K562 (cell line): ENCODE measurements around the gene SRGN. TPM values are rescaled to one million over a fixed set of nuclear protein-coding genes. Genes with fewer than 3 reads are reported as not detected.

Experiments
- ATAC-seq: fragments of 200-7000 bp; cut with Tn5 transposase; 3 replicates; pipeline ENCODE4 v1.9.1; 2020; ENCODE audit warnings: moderate library complexity
- BruUV-seq: library from RNA; stranded (reverse); fragments of 400-500 nt; replicated peaks from 2 replicates; lab custom pipeline; 2021; lab: Mats Ljungman, UMichigan
- CTCF ChIA-PET: fragments of 300-600 bp; formaldehyde crosslinking; extraction: SDS; loops from one replicate; lab custom pipeline; 2021; ENCODE audit warnings: low intra/inter-chr PET ratio; lab: Yijun Ruan, JAX
- POLR2A ChIA-PET: fragments of 300-600, 350-650 bp; sonication (Branson Sonifier 250); formaldehyde crosslinking; extraction: SDS; loops from one replicate; lab custom pipeline; 2021; ENCODE audit warnings: antibody characterized with exemption, inconsistent platforms; lab: Yijun Ruan, JAX
- DNase-seq, 4 experiments: peaks; one replicate each; pipeline versions ENCODE4 v3.0.0 to v3.0.0-alpha.2; 2011 to 2018; ENCODE audit warnings: low spot score in 3 of 4, mixed read lengths in 3 of 4; ENCODE audit errors: extremely low read depth in 1 of 4
- FAIRE-seq: peaks from 2 replicates; lab custom pipeline; 2011; peaks lifted over from hg19 to GRCh38; lab: Jason Lieb, UNC
- H2AFZ ChIP-seq: 2 replicates; pipeline ENCODE4 v1.6.0; 2011; ENCODE audit warnings: low read depth, low read length, control low read depth, inconsistent platforms
- H3K27ac ChIP-seq: fragments of 200-600 bp; 3 replicates; pipeline ENCODE4 v1.8.0; 2011; ENCODE audit warnings: low read depth, mild to moderate bottlenecking, control low read depth, inconsistent platforms, low read length, moderate library complexity, mixed read lengths; ENCODE audit errors: extremely low read depth
- H3K27me3 ChIP-seq, 2 experiments: fragments of 300-600 bp in 1 of 2; 2 replicates in 1 of 2; 3 replicates in 1 of 2; pipeline versions ENCODE4 v1.6.0 to v1.8.0; 2011; ENCODE audit warnings: inconsistent platforms in 2 of 2, low read length in 2 of 2, mild to moderate bottlenecking in 1 of 2, mixed read lengths in 1 of 2, moderate library complexity in 1 of 2; ENCODE audit not compliant: control insufficient read depth in 2 of 2, insufficient read depth in 2 of 2
- H3K36me3 ChIP-seq: fragments of 300-600 bp; 3 replicates; pipeline ENCODE4 v1.8.0; 2011; ENCODE audit warnings: mild to moderate bottlenecking, low read length, inconsistent platforms; ENCODE audit not compliant: control insufficient read depth, insufficient read depth
- H3K4me1 ChIP-seq, 2 experiments: fragments of 200-600 bp in 1 of 2; replicated peaks in 1 of 2; 2 replicates in 1 of 2; 3 replicates in 1 of 2; pipeline versions ENCODE4 v1.5.1 to v1.8.0; 2011; ENCODE audit warnings: inconsistent platforms in 2 of 2, low read length in 2 of 2, mild to moderate bottlenecking in 1 of 2, mixed read lengths in 1 of 2, moderate library complexity in 1 of 2; ENCODE audit not compliant: control insufficient read depth in 2 of 2, insufficient read depth in 2 of 2
- H3K4me2 ChIP-seq: 2 replicates; pipeline ENCODE4 v1.6.1; 2011; ENCODE audit warnings: low read length, control low read depth, inconsistent platforms, mixed read lengths; ENCODE audit not compliant: insufficient read depth
- H3K4me3 ChIP-seq: fragments of 200-600 bp; sonication (generic), shearing (Covaris generic); 2 replicates; pipeline ENCODE4 v1.5.1; 2016; ENCODE audit warnings: control low read depth, inconsistent platforms
- H3K79me2 ChIP-seq: fragments of 200-600 bp; 3 replicates; pipeline ENCODE4 v1.8.0; 2011; ENCODE audit warnings: low read length, inconsistent platforms; ENCODE audit not compliant: control insufficient read depth, insufficient read depth
- H3K9ac ChIP-seq, 2 experiments: 2 replicates each; pipeline versions ENCODE4 v1.6.0 to v1.6.1; 2011; ENCODE audit warnings: low read depth in 2 of 2, low read length in 2 of 2, control low read depth in 1 of 2, inconsistent platforms in 1 of 2, mild to moderate bottlenecking in 1 of 2, mixed read lengths in 1 of 2; ENCODE audit not compliant: insufficient read depth in 1 of 2
- H3K9me1 ChIP-seq: one replicate; pipeline ENCODE4 v1.6.0; 2011; ENCODE audit warnings: inconsistent platforms, mild to moderate bottlenecking, low read length, moderate library complexity; ENCODE audit not compliant: control insufficient read depth, insufficient read depth
- H3K9me3 ChIP-seq: replicated peaks from 2 replicates; pipeline ENCODE4 v1.5.1; 2011; ENCODE audit warnings: low read depth, low read length, inconsistent platforms; ENCODE audit not compliant: control insufficient read depth, insufficient read depth
- H4K20me1 ChIP-seq: replicated peaks from 2 replicates; pipeline ENCODE4 v1.6.1; 2011; ENCODE audit warnings: low read length, inconsistent platforms, mixed read lengths; ENCODE audit not compliant: control insufficient read depth, insufficient read depth
- EP300 ChIP-seq: IDR thresholded peaks from 2 replicates; pipeline ENCODE4 v1.6.1; 2012; ENCODE audit warnings: low read length, improper control_type of control experiment
- ETV5 ChIP-seq: sonication (generic); formaldehyde crosslinking; IDR thresholded peaks from 2 replicates; pipeline ENCODE4 v1.4.0; 2020; ENCODE audit warnings: low read depth, mild to moderate bottlenecking, missing genetic modification reagents
- JUND ChIP-seq, 2 experiments: IDR thresholded peaks; 2 replicates in 1 of 2; 3 replicates in 1 of 2; pipeline ENCODE4 v1.6.1; 2011; ENCODE audit warnings: borderline replicate concordance in 2 of 2, low read depth in 2 of 2, low read length in 2 of 2, improper control_type of control experiment in 1 of 2, missing biosample characterization in 1 of 2, missing genetic modification characterization in 1 of 2, missing genetic modification reagents in 1 of 2
- SIX5 ChIP-seq, 2 experiments: IDR thresholded peaks; 2 replicates each; pipeline ENCODE4 v1.6.1; 2011; ENCODE audit warnings: low read length in 2 of 2, borderline replicate concordance in 1 of 2, low read depth in 1 of 2, mild to moderate bottlenecking in 1 of 2, moderate library complexity in 1 of 2; ENCODE audit not compliant: insufficient read depth in 1 of 2
- TSHZ1 ChIP-seq: fragments of 250-450 bp; sonication (Bioruptor Pico); IDR thresholded peaks from 2 replicates; pipeline ENCODE4 v1.4.0; 2020; ENCODE audit warnings: mild to moderate bottlenecking, moderate library complexity
- ZNF318 ChIP-seq, 2 experiments: fragments of 450-650 bp; IDR thresholded peaks; 2 replicates each; pipeline ENCODE4 v1.6.1; 2016; ENCODE audit warnings: mild to moderate bottlenecking in 2 of 2, borderline replicate concordance in 1 of 2, low read depth in 1 of 2, moderate library complexity in 1 of 2
- ZNF780A ChIP-seq: fragments of 250-450 bp; sonication (Bioruptor Pico); IDR thresholded peaks from 2 replicates; pipeline ENCODE4 v1.5.0; 2021; ENCODE audit warnings: mild to moderate bottlenecking
- WGBS: fragments of 100-300 bp; shearing (Covaris generic); methylation state at CpG from one replicate; pipeline ENCODE4 v1.1.6; 2016; ENCODE audit warnings: low coverage, mixed read lengths; ENCODE audit not compliant: insufficient coverage; ENCODE audit errors: missing lambda C conversion rate; 5-methylcytosine and 5-hydroxymethylcytosine counted together
- in situ Hi-C: fragments of 300-500 bp; cut with MboI; formaldehyde crosslinking; loops from 4 replicates; pipeline ENCODE4 v1.15.0; 2018; ENCODE audit warnings: inconsistent platforms, mixed read lengths
- intact Hi-C: fragments of 100-400 bp; cut with micrococcal nuclease; formaldehyde crosslinking; loops from 2 replicates; pipeline ENCODE4 v1.14.2; 2022
- polyA plus RNA-seq, 8 experiments: library from polyadenylated mRNA; depleted of rRNA in 4 of 8; stranded (reverse) in 5 of 8; unstranded in 3 of 8; fragments of >200 nt; fragmentation: Nextera tagmentation in 2 of 8; fragmentation: Illumina TruSeq in 1 of 8; extraction: Ambion mirVana in 2 of 8; extraction: Trizol in 1 of 8; gene quantifications; 2 replicates each; pipeline versions ENCODE4 v1.2.1 to v1.2.3, GENCODE V29; 2011 to 2014; ENCODE audit warnings: inconsistent platforms in 1 of 8, missing spikeins in 1 of 8
- total RNA-seq, 7 experiments: library from RNA; depleted of rRNA in 6 of 7; stranded (reverse); fragments of >200 nt in 6 of 7; fragmentation: Illumina TruSeq in 2 of 7; extraction: Trizol in 2 of 7; gene quantifications; 2 replicates each; pipeline versions ENCODE4 v1.2.1 to v1.2.3, GENCODE V29; 2011 to 2021; ENCODE audit warnings: low replicate concordance in 1 of 7

The SRGN gene
- total and polyA plus RNA-seq, 9 of the 15 experiments (the other 6 are each of a cell fraction or from before 2014, with no cell fraction given): 136 to 304 (median 180) TPM

GRCh38 chr10:69045441-69046300 lies 42.2 kb upstream of the SRGN start:
- in situ Hi-C loops (no loop called here), intact Hi-C loops (no loop called here)
- ATAC-seq (peak; percentile 31), FAIRE-seq (peak; percentile 48), DNase-seq (no peak)
- Histone ChIP-seq H3K4me2 (no peak overlapping the region; the same call in 1 of the 2 replicates), H3K4me3 (no peak overlapping the region), H3K27me3 (no peaks in the 10 kb centered on the region), H2AFZ (peak overlapping the region; percentile 58), H3K4me1 (peaks cover 11 to 22% of the 10 kb centered on the region in 2 experiments; a peak in 4 of 5 replicates), H3K9me3 (no peaks in the 10 kb centered on the region), H3K36me3 (no peaks in the 10 kb centered on the region; the same call in 2 of the 3 replicates), H3K9ac (peak overlapping the region in 1 of 2 experiments; percentile 53; a peak in 1 of 4 replicates), H3K27ac (no peak overlapping the region), H3K9me1 (no peaks in the 10 kb centered on the region), H3K79me2 (no peaks in the 10 kb centered on the region), H4K20me1 (no peaks in the 10 kb centered on the region)
- ChIA-PET POLR2A (interaction anchor here (0.9 to 2.8 kb wide), 4 partner anchors 8 to 56 kb away, joined by 3 to 6 read pairs (median 4); no protein-coding TSS in a partner anchor), CTCF (no interaction called here)
- BruUV-seq: no TSS peak
- WGBS: 40% methylated on average over 6 of the region's 6 CpGs
- TF ChIP-seq TSHZ1 (CRISPR knock-in tag) (no peak), JUND (IDR thresholded peaks at IDR 0.05; ENCODE audit: borderline replicate concordance, low read depth, low read length) (0 out of 2 replicates have a peak, but pooled peaks have one; percentile 16), JUND (tag; IDR thresholded peaks at IDR 0.05; ENCODE audit: borderline replicate concordance, low read depth, low read length) (peak; percentile 36; the same call in 1 of the 3 replicates), ZNF780A (CRISPR knock-in tag) (no peak), ETV5 (CRISPR knock-in tag) (no peak), EP300 (no peak), SIX5 (IDR thresholded peaks at IDR 0.05; ENCODE audit: borderline replicate concordance in 1 of 2, insufficient read depth in 1 of 2, low read depth in 1 of 2, low read length in 2 of 2) (no peak), ZNF318 (IDR thresholded peaks at IDR 0.05; ENCODE audit: borderline replicate concordance in 1 of 2, low read depth in 1 of 2) (no peak)
